Kidney (tissue), 14 donors: ENCODE measurements around the gene NRP2. TPM values are rescaled to one million over a fixed set of nuclear protein-coding genes. Genes with fewer than 3 reads are reported as not detected.
A peak's percentile ranks its signal among the peaks of the same experiment; 100 is the strongest.

ENCODE experiments used
- DNase-seq, 5 donors: peaks; one replicate each; pipeline ENCODE4 v3.0.0-alpha.2; 2013 to 2020
- FAIRE-seq: peaks from 2 replicates; lab custom pipeline; 2012; peaks lifted over from hg19 to GRCh38; lab: Jason Lieb, UNC
- H3K27ac ChIP-seq, 2 donors: one replicate each; pipeline ENCODE4 v1.7.0; 2013; ENCODE audit warnings: low read depth in 2 of 2, low read length in 2 of 2, inconsistent platforms in 1 of 2
- H3K27me3 ChIP-seq: one replicate; pipeline ENCODE4 v1.7.1; 2013; ENCODE audit warnings: low read length, inconsistent platforms; ENCODE audit not compliant: control insufficient read depth, insufficient read depth
- H3K36me3 ChIP-seq, 3 donors: one replicate each; pipeline versions ENCODE4 v1.7.0 to v1.7.1; 2013; ENCODE audit warnings: low read length in 3 of 3, control low read depth in 1 of 3, inconsistent platforms in 1 of 3; ENCODE audit not compliant: insufficient read depth in 3 of 3, control insufficient read depth in 2 of 3
- H3K4me1 ChIP-seq, 3 donors: one replicate each; pipeline versions ENCODE4 v1.7.0 to v1.7.1; 2013; ENCODE audit warnings: low read length in 3 of 3, inconsistent platforms in 1 of 3, low read depth in 1 of 3; ENCODE audit not compliant: control insufficient read depth in 2 of 3, insufficient read depth in 2 of 3
- H3K4me3 ChIP-seq, 3 donors: one replicate each; pipeline versions ENCODE4 v1.7.0 to v1.8.1; 2013; ENCODE audit warnings: low read length in 3 of 3, control low read depth in 1 of 3, inconsistent platforms in 1 of 3
- H3K9ac ChIP-seq, 3 donors: one replicate each; pipeline versions ENCODE4 v1.7.0 to v1.7.1; 2013; ENCODE audit warnings: low read length in 3 of 3, control low read depth in 1 of 3, inconsistent platforms in 1 of 3
- H3K9me3 ChIP-seq, 3 donors: one replicate each; pipeline versions ENCODE4 v1.7.0 to v1.7.1; 2013; ENCODE audit warnings: low read length in 3 of 3, control low read depth in 1 of 3, inconsistent platforms in 1 of 3; ENCODE audit not compliant: control insufficient read depth in 2 of 3, insufficient read depth in 1 of 3
- CTCF ChIP-seq: IDR thresholded peaks from 3 replicates; pipeline ENCODE4 v1.5.1; 2012; ENCODE audit warnings: mild to moderate bottlenecking, moderate library complexity, borderline replicate concordance; ENCODE audit not compliant: insufficient read depth; ENCODE audit errors: extremely low read depth
- intact Hi-C: fragments of 100-400 bp; cut with DNase I; formaldehyde crosslinking; loops from one replicate; pipeline ENCODE4 v1.11.1; 2022
- polyA plus RNA-seq: library from polyadenylated mRNA; stranded (reverse); fragments of 350-450 nt; fragmentation: Illumina TruSeq; extraction: RNeasy Lipid Tissue Mini Kit (QIAGEN cat#74804); gene quantifications from one replicate; pipeline ENCODE4 v1.2.3, GENCODE V29; 2014; ENCODE audit warnings: low read depth, low replicate concordance; ENCODE audit not compliant: insufficient read depth
- total RNA-seq: library from RNA; stranded (reverse); fragmentation: NEBNext Ultra II Directional; extraction: Animal tissue kit (Norgen Biotek cat#: 25700); gene quantifications from one replicate; pipeline ENCODE4 v1.2.1, GENCODE V29; 2021
- donor health status: control.
- donor health status: control.
- donor health status: control.
- donor health status: control.
- donor health status: control.
- donor health status: DM: yes; HTN: yes; CAD: no.
- donor health status: Normal renal cell carcinoma (clear cell type).

NRP2 gene
- total and polyA plus RNA-seq, 2 donors from 2014 or later: 2.3 to 37.7 TPM

DNA sequence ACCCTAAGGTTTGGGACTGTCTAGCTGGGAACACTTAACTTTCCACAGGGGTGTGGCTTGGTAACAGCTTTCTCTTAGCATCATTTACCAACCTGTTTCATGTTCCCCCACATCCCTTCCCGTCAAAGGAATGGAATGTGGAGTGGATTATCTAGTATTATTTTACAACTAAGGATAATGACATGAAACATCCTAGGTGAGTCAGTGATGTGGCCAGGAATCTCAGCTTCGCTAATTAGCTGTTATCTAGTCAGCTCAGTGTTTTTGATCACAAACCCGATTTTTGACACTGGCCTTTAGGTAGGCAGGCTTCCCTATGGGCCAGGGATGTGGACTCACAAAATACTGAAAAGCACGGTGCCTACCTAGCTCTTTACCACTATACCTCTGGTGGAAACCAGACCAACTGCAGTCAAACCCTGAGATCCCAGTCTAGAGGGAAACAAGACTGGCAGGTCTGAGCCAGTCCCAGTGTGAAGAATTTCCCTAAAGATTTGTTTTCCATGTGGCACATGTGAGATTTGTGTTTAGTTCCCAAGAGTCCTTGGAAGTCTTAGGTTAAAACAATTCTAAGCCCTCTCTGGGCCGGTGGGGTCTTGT, 2.8 kb upstream of the NRP2 start:
- Histone ChIP-seq H3K4me3 (no peak overlapping the region), H3K4me1 (peaks cover 0 to 12% (median 5%) of the 10 kb centered on the region in 3 donors), H3K36me3 (no peaks in the 10 kb centered on the region), H3K9me3 (no peaks in the 10 kb centered on the region), H3K27me3 (no peaks in the 10 kb centered on the region), H3K9ac (no peak overlapping the region), H3K27ac (no peak overlapping the region)
- intact Hi-C loops: loop anchor here (10.0 kb wide), 1 partner anchor 85 kb away; no protein-coding TSS in a partner anchor
- FAIRE-seq (no peak), DNase-seq (no peak)
- no peak for TF ChIP-seq CTCF

DNA sequence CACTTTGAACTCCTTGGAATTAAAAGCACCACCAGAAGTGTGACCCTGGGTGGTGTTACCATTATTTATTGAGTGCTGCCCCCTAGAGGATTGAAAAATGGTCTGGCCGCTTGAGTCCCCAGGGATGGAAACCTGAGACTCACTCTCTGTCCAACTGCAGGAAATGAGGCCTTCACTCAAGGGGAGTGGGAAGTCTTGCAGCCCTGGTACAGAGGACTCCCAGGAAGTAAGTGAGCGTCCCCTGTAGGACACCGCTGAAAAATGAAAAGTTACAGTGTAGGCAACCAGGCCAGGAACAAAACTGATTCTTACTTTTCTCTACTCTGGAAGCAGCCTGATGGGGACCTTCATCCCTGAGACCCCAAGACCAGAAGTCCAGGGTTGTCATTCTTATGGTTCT, 2.2 kb upstream of the NRP2 start:
- no peaks in the 10 kb centered on the region for H3K36me3 ChIP-seq
- H3K4me1 ChIP-seq: peaks cover 0 to 15% (median 5%) of the 10 kb centered on the region in 3 donors
- TF ChIP-seq CTCF: peak; percentile 50
- DNase-seq (peak in 4 of 5 donors; percentile 90 to 96 (median 93)), FAIRE-seq (no peak)
- no peak overlapping the region for H3K9ac ChIP-seq
- no peak overlapping the region for H3K4me3 ChIP-seq
- intact Hi-C loops: loop anchor here (10.0 kb wide), 1 partner anchor 85 kb away; no protein-coding TSS in a partner anchor
- H3K27ac ChIP-seq: no peak overlapping the region
- no peaks in the 10 kb centered on the region for H3K27me3 ChIP-seq
- H3K9me3 ChIP-seq: no peaks in the 10 kb centered on the region

- peaks cover 0 to 15% (median 2%) of the 10 kb centered on the region in 3 donors for H3K4me1 ChIP-seq
- no peaks in the 10 kb centered on the region for H3K36me3 ChIP-seq
- FAIRE-seq: no peak
- H3K9ac ChIP-seq: no peak overlapping the region
- no peak overlapping the region for H3K4me3 ChIP-seq
- no peaks in the 10 kb centered on the region for H3K9me3 ChIP-seq
- intact Hi-C loops: loop anchor here (10.0 kb wide), 1 partner anchor 84 kb away; no protein-coding TSS in a partner anchor
- TF ChIP-seq CTCF: no peak
- H3K27ac ChIP-seq: no peak overlapping the region
- H3K27me3 ChIP-seq: no peaks in the 10 kb centered on the region
- DNase-seq: no peak
Measured at GRCh38 chr2:205680903-205681302, 1.4 kb upstream of the NRP2 start.
